NCI-H146 treated with DMSO at 0.1 percent for 48 hours (cell line): ENCODE measurements around the gene CTCF.

ENCODE experiments used
- DNase-seq: peaks from one replicate; lab custom pipeline; 2025; ENCODE audit not compliant: unreplicated experiment; lab: John Stamatoyannopoulos, UW

Gene CTCF

DNA sequence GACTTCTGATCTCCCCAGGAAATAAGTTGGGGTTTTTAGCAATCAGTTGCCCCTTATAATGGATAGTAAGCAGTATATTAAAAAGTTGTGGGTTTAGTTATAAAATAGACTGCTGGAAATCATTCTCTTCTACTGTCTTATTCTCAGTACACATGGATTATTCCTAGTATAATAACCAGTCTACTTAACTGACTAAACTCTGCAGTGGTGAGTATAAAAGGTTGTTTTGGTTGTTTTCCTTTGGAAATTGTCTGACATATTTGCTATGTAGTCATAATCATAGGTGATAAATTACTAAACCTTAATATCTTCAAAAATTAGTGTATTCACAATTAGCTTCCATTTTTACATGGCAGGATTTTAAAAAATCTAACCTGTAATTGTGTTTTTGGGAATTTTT lies 31.4 kb downstream of the CTCF start:
- DNase-seq: no peak

DNA sequence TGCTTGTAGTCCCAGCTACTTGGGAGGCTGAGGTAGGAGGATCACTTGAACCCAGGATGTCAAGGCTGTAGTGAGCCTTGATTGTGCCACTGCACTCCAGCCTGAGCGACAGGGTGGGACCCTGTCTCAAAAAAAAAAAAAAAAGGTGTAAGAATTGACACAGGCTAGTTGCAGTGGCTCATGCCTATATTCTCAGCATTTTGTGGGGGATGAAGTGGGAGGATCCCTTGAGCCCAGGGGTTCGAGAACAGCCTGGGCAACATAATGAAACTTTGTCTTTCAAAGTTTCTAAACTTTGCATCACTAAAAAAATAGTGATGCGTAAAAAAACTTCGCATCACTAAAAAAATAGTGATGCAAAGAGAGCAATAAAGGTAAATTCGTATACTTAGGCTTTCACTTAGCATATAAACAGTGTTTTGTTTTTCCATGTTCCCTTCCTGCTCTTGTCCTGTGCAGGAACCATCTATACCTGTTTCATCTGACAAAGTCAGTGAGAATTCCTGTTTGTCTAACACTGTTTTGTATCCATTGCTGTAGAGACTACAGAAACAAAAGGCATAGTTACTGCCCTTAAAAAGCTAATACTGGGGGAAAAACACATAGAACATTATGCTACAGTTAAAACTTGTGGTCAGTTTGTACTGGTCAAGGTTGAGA lies 32.1 kb downstream of the CTCF start:
- DNase-seq: no peak

DNA sequence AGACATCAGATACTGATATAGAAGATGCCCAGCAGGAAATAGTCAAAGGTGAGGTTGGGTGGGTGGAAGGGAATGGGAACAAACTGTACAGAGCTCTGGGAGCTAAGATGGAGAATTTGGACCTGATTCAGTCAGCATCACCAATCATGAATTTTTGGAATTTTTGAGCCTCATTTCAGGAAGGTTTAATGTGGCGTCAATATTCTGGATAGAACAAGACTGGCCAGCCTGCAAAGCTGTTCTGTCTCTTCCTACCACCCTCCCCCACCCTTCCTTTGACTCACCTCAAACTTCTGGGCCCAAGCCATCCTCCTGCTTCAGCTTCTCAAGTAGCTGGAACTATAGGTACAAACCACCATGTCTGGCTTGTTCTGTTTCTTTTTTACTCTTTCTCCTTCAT lies 32.6 kb downstream of the CTCF start:
- no peak for DNase-seq

DNA sequence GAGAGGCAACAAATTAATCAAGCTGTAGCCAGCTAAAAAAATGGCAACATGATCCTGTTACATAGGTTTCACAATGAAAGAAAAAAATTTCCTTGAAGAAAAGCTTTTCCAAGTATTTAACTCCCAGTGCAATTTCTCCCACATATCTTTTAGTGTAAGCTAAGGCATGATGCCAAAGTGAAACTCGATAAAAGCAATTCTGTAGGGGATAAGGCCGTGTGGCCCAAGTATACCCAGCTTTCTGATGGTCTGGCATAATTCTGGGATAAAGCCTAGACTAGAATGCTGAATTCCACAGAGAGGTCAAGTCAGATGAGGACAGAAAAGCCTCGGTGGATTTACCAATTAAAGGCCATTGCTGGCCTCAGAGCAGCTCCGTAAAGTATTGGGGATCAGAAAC lies 36.2 kb downstream of the CTCF start:
- no peak for DNase-seq

DNA sequence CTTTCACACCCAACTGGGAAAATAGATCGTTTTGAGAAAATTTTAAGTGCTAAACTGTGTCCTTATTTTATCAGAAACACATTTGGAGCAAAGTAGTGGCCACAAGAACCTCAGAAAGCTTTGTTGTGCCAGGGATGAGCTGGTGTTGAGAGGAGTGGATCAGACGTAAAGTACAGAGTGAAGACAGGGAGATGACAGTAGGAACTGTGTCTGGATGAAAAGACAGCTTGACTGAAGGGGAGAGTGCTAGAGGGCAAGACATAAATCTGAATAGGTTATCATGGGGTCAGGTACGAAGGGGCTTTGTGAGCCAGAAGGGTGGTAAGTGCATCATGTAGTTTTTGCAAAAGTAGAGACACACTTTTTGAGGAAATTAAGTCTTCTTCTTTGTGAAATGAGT lies 43.3 kb downstream of the CTCF start:
- DNase-seq: no peak

GRCh38 chr16:67606632-67607031 lies 44.3 kb downstream of the CTCF start:
- no peak for DNase-seq

- no peak for DNase-seq
Measured at GRCh38 chr16:67608364-67608763, 46.0 kb downstream of the CTCF start.

- DNase-seq: no peak
Measured at GRCh38 chr16:67613808-67614207, 51.5 kb downstream of the CTCF start.

- DNase-seq: no peak
Measured at GRCh38 chr16:67628216-67628615, 65.9 kb downstream of the CTCF start.

GRCh38 chr16:67632415-67633172 lies 70.3 kb downstream of the CTCF start:
- no peak for DNase-seq

DNA sequence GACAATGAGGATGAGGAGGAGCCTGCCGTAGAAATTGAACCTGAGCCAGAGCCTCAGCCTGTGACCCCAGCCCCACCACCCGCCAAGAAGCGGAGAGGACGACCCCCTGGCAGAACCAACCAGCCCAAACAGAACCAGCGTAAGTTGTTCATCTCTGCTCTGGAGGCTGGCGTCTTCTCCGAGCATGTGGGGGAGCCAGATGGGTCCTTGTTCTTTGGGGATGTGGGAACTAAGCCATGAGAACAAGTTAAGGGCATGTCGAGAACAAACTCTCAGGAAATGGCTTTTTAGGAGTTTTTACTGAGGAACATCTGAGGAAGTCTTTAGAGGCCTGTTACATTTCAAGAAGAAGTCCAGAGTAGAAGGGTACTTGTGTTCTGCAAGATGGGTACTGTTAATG lies 74.4 kb downstream of the CTCF start:
- no peak for DNase-seq

DNA sequence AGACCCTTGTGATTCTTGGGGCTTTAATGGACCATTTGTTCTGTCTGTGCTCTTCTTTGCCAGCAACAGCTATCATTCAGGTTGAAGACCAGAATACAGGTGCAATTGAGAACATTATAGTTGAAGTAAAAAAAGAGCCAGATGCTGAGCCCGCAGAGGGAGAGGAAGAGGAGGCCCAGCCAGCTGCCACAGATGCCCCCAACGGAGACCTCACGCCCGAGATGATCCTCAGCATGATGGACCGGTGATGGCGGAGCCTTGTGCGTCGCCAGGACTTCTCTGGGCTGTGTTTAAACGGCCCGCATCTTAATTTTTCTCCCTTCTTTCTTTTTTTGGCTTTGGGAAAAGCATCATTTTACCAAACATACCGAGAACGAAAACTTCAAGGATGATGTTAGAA lies 75.3 kb downstream of the CTCF start:
- DNase-seq: no peak

- no peak for DNase-seq
Measured at GRCh38 chr16:67641779-67642708, 79.7 kb downstream of the CTCF start.

DNA sequence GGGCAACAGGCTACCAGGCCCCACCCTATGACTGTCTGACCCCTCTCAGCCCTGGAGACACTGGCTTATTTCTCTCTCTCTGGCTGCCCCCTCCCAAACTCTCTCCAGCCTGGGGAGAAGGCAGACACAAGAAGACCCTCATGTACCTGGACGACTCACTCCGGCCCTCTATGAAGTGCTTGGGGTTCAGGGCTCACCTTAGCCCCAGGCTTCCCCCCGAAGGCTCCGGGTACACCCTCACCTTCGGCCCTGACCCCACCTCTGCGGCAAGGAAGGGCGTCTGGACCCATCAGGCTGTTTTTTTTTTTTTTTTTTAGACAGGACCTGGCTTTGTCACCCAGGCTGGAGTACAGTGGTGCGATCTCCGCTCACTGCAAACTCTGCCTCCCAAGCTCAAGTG lies 81.7 kb downstream of the CTCF start:
- no peak for DNase-seq

GRCh38 chr16:67645397-67646121 lies 83.2 kb downstream of the CTCF start:
- DNase-seq: no peak

DNA sequence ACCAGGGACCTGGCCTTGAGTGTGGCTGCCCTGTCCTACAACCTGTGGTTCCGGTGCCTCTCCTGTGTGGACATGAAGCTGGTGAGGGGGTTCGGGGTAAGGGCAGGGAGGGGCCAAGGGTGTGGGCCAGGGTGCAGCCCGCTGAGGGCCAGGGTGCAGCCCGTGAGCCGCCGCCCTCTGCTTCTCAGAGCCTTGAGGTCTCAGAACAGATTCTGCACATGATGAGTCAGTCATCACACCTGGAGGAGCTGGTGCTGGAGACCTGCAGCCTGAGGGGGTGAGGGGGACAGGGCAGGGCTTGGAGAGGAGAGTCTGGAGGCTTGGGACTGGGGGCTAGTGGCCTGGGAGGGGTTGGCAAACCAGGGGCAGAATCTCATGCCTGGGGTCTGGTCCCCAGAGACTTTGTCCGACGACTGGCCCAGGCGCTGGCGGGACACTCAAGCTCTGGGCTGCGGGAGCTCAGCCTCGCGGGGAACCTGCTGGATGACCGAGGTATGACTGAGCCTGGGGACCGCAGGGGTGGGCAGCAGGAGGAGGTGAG lies 84.9 kb downstream of the CTCF start:
- DNase-seq: no peak

- DNase-seq: no peak
Measured at GRCh38 chr16:67647681-67648080, 85.4 kb downstream of the CTCF start.

DNA sequence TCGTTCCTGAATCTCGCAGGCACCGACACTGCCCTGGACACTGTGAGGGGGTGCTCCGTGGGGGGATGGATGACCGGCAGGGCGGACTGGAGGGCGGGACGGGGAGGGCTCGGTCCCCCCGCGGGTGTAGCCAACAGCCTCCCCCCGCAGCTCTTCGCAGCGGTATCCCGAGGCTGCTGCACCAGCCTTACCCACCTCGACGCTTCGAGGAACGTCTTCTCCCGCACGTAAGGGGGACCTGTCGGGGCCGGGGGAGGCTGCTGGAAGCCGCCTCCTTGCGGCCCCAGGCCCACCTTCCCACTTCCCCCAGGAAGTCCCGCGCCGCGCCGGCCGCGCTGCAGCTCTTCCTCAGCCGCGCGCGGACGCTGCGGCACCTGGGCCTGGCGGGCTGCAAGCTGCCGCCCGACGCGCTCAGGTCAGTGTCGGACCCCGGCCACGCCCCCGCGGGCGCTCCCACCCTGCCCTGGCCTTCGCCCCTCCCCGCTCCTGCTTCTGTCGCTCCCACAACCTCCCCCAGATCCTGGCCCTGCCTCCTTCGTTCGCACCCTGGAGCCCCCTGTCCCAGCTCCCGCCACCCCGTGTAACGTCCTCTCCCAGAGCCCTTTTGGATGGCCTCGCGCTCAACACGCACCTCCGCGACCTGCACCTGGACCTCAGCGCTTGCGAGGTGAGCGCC lies 85.9 kb downstream of the CTCF start:
- DNase-seq: no peak

DNA sequence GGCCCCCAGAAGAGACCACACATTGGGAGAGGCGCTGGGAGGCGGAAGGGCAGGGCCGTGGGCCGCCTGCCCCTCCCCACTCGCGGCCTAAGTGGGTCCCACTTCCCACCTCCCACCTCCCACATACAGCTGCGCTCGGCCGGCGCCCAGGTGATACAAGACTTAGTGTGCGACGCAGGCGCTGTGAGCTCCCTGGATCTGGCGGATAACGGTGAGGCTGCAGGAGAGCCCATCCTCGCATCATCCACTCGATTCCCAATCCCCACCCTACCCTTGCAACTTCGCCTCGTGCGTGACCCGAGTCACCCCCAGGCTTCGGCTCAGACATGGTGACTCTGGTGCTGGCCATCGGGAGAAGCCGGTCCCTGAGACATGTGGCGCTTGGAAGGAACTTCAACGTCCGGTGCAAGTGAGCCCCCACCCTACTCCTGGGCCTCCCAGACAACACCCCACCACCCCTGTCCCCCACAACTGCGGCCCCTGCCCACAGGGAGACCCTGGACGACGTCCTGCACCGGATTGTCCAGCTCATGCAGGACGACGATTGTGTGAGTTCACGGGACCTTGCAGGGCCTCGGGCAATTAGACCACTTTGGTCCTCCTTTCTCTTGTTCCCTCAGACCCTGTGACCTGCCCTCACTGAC lies 86.6 kb downstream of the CTCF start:
- DNase-seq: no peak

GRCh38 chr16:67649494-67649931 lies 87.2 kb downstream of the CTCF start:
- DNase-seq: no peak
